ENCODE results near the gene TAL1. TPM values are rescaled to one million over a fixed set of nuclear protein-coding genes. Genes with fewer than 3 reads are reported as not detected.
"Not testable (repeated sequence)": the region's sequence is repeated elsewhere in the genome, so short reads cannot be mapped to it uniquely, and the experiment has no call there.

TAL1 gene
- polyA plus RNA-seq, 10 donors = 2.6 to 5.0 (median 3.7) TPM

DNA sequence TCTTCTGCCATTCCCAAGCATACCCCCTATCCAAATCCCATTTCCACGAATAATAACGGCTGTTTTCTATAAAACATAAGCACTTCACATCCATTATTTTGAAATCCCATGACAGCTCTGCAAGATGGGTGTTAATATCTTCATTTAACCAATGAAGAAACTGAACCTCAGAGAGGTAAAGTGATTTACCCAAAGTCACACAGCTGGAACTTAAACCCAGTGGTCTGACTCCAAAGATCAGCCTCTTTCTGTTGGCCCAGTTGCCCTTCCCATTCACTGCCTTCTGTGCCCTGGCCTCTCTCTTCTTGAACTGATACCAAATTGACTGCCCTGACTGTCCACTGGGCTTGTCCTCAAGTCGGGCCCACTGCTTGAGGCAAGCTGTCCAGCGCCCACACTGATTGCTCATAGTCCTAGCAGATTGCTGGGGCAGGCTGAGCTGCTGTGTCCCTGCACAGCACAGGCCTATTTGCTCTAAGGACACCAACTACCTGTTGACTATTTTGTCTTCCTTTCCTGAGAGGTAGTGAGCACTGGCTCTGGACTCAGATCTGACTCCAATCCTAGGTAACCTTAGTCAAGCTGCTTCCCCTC, 19.3 kb downstream of the TAL1 start:
- no peak for DNase-seq

DNA sequence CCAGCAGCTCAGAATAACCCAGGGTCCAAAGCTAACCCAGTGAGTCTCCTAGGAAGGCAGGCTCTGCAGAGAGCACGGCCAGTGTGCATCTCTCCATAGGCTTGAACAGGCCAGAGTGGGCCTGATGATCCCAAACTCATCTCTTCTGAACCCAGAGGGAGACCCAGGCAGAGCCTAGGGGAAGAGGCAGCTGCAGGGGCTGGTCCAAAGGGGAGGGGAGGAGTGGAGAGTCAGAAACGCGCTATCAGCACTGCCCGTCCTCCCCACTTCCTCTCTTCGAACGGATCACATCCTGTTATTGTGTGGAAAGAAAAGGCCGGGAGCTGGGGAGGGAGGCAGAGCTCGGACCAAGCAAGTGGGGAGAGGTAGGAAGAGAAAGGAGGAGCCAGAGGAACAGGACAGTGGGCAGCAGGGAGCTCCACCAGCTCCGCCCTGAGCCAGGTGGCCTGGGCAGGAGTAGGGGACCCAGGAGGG, 20.2 kb downstream of the TAL1 start:
- DNase-seq = peak in 1 of 3 donors; percentile 55

DNA sequence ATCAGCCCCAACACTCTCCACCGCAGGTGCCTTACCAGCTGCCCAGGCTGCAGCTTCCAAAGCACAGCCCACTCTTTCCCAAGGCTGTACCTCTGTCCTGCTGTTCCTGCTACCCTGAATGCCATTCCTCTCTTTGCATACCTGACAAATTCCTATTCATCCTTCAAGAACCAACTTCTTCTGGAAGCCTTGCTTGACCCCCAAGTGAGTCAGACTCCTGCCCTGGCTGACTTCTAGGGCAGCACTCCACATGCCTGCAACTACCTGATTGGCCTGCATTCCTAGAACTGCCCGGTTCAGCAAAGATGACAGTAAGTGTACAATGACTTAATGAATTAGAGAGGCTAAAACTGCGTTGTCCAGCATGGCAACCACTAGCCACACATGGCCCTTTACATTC, 21.4 kb downstream of the TAL1 start:
- DNase-seq = no peak

DNA sequence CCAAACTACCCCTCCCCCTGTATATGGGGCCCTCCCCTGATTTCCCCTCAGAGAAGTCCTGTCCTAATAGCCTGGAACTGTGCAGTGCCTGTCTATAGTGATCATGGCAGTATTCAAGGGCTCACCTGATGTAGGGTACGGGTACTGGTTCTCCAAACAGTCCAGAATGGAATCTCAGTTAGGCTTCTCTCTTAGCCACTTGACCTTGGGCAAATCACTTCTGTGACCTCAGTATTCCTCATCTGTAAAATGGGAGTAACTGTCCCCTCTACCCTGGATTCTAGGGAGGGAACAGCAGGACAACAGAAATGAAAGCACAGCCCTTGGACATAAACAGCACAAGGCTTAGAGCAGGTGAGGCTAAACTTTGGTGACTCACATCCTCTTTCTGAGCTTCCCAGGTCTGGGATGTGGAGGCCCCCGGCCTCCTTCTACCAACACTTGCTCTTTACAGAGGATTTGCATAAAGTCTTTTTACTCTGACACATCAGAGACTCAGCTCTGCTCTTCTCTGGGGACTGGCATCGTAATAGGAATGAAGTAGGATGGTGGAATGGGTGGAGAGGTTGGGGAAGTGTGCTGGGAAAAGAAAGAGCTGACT, 22.2 kb downstream of the TAL1 start:
- DNase-seq = no peak

DNA sequence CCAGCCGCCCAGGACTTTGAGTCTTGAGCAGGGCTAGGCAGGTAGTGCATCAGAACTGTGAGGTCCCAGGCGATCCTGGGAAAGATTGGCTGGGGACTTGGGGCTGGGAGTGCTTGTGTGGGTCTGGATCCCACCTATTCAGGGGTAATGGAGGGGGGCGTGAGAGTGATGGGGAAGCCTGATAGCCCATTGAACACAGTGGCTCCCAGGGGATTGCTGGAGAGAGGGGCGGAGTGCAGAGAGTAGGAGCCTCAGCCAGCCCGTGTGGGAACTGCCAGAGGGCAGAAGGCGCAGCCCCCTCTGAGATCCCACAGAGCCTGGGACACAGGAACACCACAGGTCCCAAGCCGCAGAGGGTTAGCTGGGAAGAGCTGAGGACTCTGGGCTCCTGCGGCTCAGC, 22.9 kb downstream of the TAL1 start:
- DNase-seq = no peak

DNA sequence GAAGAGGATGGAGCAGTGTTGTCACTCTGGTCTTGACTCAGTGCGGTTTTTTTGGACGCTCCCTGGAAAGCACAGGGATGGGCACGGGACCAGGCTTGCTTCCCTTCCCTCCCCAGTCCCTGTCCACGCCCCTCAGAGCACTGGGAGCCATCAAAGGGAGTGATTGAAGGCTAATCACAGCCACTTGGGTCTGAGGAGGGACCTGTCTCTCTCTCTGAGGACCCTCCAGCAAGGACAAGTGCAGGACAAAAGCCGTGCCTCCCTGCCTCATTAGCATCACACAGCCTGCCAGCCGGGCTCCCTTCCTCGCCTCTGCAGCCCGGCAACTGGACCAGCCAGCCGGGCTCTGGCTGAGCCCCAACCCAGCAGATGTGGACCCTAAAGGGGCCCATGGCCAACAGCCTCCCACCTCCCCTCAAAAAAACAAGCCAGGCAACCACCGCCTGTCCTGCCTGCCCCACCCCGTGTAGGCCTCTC, 23.6 kb downstream of the TAL1 start:
- DNase-seq = no peak

DNA sequence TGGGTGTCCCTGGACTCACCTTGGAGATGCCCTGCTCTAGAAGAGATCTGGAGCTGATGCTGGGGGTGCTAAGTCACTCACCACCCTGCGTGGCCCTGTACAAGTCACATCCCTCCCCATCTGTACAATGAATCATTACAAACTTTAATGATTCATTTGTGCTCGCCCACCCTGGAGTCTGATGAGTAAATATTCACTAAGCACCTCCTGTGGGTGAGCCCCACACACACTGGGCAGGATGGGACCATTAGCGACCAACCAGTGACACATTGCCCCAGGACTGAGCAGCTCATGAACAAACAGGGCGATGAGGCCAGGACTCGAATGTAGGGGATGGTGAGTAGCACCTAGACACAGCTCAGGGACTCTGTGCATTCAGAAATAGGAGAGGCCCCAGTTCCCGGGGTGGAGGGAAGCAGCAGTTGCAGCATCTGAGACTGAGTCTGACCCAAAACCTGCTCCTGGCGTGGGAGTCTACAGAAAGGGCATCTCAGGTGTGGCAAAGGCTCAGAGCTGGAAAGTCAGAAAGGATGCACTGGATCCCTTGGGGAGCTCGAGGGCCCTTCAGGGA, 24.1 kb downstream of the TAL1 start:
- DNase-seq = no peak

DNA sequence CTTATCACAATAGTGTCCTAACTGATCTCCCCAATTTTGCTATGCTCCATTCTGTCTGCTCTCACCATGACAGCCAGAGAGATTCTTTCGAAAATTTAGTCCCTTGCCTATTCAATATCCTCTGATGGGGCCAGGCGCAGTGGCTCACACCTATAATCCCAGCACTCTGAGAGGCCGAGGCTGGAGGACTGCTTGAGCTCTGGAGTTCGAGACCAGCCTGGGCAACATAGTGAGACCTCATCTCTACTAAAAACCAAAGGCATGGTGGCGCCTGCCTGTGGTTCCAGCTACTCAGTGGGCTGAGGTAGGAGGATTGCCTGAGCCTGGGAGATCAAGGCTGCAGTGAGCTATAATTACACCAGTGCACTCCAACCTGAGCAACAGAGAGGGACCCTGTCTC, 26.1 kb downstream of the TAL1 start:
- no peak for DNase-seq

DNA sequence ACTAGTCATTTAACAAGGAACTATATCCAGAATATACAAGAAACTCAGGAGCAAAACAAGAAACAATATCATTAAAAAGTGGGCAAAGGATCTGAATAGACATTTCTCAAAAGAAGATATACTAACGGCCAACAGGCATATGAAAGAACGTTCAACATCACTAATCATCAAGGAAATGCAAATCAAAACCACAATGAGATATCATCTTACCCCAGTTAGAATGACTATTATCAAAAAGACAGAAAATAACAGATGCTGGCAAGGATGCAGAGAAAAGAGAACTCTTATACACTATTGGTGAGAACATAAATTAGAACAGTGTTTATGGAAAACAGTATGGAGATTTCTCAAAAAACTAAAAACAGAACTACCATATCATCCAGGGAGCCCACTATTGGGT, 28.5 kb downstream of the TAL1 start:
- DNase-seq = not testable (repeated sequence)

DNA sequence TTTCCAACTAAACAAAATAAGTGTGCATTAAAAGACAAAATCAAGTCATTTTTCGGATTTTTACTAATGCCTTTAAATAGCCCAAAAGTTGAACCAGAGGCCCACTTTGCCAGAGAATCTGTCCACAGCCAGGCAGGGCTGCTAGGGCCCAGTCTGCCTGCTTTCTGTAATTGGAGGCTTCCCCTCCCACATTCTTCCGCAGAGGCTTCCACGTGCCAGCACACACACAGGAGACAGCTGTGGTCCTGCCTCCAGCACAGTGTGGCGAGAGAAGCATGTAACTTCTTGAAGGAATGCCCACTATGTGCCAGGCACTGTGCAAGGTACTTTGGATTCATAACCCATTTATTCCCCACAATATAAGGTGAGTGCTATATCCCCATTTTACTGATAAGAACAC, 30.8 kb downstream of the TAL1 start:
- peak; percentile 27 to 46 (median 39) for DNase-seq

DNA sequence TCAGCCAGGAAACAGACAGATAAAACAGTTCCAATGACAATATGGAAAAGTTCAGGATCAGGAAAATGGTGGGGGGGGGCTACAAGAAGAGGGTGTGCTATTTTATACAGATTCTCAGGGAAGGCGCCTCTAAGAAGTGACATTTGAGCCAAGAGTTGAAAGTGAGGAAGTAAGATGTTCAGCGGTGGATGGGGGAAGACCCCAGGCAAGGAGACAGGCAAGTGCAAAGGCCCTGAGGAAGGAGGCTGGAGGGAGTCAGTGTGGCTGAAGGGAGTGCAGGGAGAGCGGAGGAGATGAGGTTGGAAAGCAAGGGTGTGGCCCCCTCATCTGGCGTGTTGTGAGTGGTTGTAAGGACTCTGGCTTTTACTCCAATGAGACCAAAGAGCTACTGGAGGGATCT, 33.8 kb downstream of the TAL1 start:
- DNase-seq = no peak

DNA sequence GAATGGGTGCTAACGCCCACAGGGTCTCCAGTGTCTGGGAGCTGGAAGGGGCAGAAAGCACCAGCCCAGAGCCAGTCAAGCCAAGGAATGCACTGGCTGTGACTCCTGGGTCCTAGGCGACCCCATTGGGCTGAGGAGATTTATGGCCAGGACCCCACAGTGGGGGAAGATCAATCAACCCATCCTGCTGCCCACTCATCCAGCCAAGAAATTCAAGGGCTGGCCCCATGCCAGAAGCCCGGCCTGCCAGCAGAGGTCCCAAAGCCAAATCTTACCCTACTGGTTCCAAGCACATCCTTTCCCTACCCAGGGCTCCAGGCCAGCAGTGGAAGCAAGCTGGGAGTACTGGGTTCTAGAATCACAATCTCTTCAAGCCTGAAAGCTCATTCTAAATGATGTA, 35.4 kb downstream of the TAL1 start:
- no peak for DNase-seq

DNA sequence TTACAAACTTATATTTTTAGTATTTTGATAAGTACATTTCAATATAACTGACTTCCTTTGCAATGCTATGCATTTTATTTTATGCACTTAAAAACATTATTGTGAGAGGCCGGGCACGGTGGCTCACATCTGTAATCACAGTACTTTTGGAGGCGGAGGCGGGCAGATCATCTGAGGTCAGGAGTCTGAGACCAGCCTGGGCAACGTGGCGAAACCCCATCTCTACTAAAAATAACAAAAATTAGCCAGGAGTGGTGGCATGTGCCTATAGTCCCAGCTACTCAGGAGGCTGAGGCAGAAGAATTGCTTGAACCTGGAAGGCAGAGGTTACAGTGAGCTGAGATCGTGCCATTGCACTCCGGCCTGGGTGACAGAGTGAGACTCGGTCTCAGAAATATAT, 36.0 kb downstream of the TAL1 start:
- not testable (repeated sequence) for DNase-seq

DNA sequence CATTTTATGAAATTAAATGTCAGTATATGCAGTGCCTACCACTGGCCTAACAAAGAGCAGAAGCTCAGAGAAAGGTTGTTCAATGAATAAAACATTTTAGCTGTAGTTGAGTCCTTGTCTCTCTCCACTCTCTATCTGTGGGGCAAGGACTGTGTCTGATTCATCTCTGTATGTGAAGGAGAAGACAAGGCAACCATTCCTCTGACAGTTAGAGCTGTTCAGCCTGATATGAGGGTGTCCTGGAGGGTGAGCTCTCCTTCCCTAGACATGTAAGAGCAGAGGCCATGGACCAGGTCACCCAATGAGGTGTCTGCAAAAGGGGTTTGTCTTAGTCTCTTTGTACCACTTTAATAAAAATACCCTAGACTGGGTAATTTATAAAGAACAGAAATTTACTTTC, 37.7 kb downstream of the TAL1 start:
- DNase-seq = no peak

DNA sequence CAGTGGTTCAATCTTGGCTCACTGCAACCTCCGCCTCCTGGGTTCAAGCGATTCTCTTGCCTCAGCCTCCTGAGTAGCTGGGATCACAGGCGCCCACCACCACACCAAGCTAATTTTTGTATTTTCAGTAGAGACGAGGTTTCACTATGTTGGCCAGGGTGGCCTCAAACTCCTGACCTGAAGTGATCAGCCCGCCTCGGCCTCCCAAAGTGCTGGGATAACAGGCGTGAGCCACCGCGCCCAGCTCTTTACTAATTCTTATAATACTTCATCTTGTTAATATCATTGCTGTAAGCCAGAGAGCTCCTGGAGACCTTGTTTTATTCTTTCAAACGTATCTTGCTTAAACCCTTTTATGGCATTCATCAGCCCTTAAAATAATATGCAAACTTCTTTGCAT, 38.5 kb downstream of the TAL1 start:
- DNase-seq = not testable (repeated sequence)

DNA sequence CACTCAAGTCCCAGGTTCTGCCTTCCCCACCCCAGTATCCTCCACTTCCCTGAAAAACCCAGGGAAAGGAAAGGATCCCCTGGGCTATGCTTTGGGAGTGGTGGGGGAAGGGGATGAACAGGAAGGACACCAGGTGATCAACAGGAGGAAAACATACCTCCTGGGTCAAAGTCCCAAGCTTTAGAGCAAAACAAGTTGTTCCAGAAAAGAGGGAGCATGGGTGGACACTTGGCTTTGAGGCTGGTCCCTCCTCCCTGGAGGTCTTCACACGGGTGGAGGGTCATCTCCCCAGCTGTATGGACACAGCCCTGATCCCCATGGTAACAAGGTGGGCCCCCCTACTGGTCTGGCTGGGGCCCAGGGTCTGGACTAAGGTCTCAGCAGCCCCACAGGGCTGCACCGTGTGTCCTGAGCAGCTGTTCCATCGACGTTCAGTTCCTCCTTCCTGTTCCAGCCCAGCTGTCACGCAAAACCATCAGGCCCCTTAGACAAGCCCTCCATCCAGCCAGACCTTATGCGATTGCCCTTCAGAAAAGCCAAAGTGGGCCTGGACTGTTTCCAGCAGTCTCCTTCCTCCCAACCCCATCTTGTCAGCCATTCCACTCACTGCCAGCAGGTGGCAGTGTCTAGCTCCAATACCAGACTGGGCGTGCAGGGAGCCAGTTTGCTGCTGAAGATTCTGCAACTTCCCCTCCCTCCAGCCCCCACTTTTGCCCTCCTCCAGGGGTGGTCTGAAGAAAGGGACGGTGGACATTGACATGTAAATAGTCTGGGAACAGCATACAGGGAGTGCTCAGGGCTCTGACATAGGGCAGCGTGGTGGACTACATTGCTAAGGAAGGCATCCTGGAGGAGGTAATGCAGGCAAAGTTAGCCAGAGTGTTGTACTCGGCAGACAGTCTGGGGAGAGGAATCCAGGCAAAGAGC, 39.3 kb downstream of the TAL1 start:
- peak; percentile 68 to 90 (median 84) for DNase-seq

DNA sequence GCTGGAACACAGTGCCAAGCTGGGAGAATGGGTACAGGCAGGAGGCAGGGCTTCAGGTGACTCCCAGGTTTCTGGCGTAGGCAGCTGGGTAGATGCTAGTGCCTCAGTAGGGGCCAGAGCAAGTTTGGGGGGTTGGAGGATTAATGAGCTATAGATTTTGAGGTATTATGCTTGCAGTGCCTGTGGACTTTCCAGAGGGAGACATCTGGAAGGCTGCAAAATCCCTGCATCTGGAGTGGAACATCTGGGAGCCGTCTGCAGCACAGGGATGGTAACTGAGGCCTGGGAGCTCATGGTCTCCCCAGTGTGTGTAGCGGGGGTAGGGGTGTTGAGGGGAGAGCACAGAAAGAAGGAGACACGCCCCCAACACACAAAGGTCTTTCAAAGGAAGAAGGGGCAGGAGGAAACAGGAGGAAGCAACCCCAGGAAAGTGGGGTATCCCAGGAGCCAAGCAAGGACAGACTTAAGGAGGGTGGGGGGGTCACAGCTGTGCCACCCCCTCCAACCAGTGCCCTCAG, 40.0 kb downstream of the TAL1 start:
- DNase-seq = peak in 1 of 3 donors; percentile 40

DNA sequence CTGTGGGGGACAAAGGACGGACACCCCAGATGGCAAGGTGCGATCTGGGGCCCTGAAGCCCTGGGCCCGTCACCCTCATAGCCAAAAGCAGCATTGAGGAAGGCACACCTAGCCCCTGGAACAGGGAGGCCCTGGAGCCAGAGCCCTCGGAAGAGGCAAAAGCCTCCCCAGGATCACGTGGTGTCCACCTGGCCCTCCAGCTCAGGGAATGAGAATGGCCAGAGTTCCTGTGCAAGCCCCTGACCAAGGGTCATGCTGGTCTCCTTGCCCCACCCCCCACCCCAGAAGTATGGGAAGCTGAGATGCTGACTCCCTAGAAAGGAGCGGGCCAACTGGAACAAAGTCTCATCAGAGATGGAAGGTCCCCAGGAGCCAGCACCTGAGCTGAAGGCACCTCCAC, 41.2 kb downstream of the TAL1 start:
- peak in 1 of 3 donors; percentile 1 for DNase-seq

DNA sequence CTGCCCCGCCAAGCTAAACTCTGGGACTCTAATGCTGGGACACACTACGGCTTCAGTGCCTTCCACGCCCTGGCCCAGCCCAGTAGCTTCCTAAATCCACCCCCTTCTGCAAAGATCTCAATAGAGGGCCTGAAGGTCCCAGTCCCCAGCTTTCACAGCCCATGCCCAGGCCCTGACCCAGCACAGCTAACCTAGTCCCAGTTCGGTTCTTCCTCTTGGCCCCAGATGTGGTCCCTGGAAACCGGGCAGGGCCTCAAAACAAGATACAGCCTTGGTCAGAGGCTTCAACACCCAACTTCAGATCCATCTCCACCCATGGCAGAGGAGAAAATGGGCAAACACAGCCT, 41.5 kb downstream of the TAL1 start:
- DNase-seq = no peak

DNA sequence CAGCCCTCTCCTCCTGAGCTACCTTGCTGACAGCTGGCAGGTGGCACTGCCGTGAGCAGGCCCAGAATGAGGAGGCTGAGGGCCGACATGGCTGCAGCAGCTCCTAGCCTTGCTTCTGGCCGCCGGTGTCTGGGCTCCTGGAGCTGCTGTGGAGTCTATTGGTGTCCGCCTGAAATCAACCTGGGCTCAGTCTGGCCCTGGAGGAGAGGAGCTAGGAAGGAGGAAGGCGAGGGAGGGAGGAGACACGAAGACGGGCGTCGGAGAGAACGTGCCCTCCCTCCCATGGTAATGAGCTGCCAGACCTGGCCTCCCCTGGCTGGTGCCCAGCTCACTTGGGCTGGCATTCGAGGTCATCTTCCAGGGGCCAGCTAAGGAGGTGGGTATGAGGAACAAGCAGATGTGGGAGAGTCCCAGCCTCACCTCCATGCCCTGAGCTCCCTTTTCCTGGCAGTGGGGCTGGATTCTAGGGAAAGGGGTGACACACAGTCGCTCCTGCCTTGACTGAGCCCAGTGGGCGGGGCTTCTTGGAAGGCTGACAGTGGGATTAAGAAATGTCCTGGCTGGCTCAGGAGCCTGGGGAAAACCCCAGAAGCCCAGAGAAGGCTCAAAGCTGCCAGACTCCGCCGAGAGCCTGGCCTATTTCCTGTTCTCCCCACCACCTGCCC, 42.0 kb downstream of the TAL1 start, which contains the start of gene PDZK1IP1:
Gene PDZK1IP1 (minus strand): TSS at position 193 of the 665 bp plus-strand sequence. CDS start 104 bp downstream, at position 89.
- DNase-seq = peak in 1 of 3 donors; percentile 43

Measured in muscle of back (tissue), 11 donors.